MM.1S (cell line): ENCODE measurements around the gene IRS1.

Experiments used
- DNase-seq: peaks from one replicate; pipeline ENCODE4 v3.0.0-alpha.2; 2015
- H2AFZ ChIP-seq: fragments of 300-600 bp; sonication (generic); 2 replicates; pipeline ENCODE4 v1.6.0; 2016; ENCODE audit warnings: antibody characterized with exemption, low read length
- H3F3A ChIP-seq: fragments of 300-600 bp; sonication (generic); 2 replicates; pipeline ENCODE4 v1.6.1; 2016; ENCODE audit warnings: mild to moderate bottlenecking, antibody characterized with exemption, low read length, moderate library complexity, mixed read lengths; ENCODE audit not compliant: insufficient read depth
- H3K27ac ChIP-seq: fragments of 300-600 bp; sonication (generic); 2 replicates; pipeline ENCODE4 v1.5.1; 2016; ENCODE audit warnings: mild to moderate bottlenecking, low read length
- H3K27me3 ChIP-seq: fragments of 300-600 bp; sonication (generic); replicated peaks from 2 replicates; pipeline ENCODE4 v1.6.0; 2016; ENCODE audit warnings: low read length; ENCODE audit not compliant: insufficient read depth
- H3K36me3 ChIP-seq: fragments of 300-600 bp; sonication (generic); replicated peaks from 2 replicates; pipeline ENCODE4 v1.6.1; 2016; ENCODE audit warnings: mild to moderate bottlenecking, low read length, mixed read lengths; ENCODE audit not compliant: insufficient read depth
- H3K4me1 ChIP-seq: fragments of 300-600 bp; sonication (generic); 2 replicates; pipeline ENCODE4 v1.6.1; 2016; ENCODE audit warnings: low read length, mixed read lengths
- H3K4me2 ChIP-seq: fragments of 300-600 bp; sonication (generic); 2 replicates; pipeline ENCODE4 v1.6.0; 2016; ENCODE audit warnings: low read depth, low read length
- H3K4me3 ChIP-seq: fragments of 300-600 bp; sonication (generic); 2 replicates; pipeline ENCODE4 v1.5.1; 2016; ENCODE audit warnings: low read length, mixed read lengths
- H3K79me2 ChIP-seq: fragments of 300-600 bp; sonication (generic); 2 replicates; pipeline ENCODE4 v1.6.1; 2016; ENCODE audit warnings: mixed run types, low read length, mixed read lengths
- H3K9ac ChIP-seq: fragments of 300-600 bp; sonication (generic); 2 replicates; pipeline ENCODE4 v1.6.1; 2016; ENCODE audit warnings: low read length, mixed read lengths
- H3K9me2 ChIP-seq: fragments of 300-600 bp; sonication (generic); replicated peaks from 2 replicates; pipeline ENCODE4 v1.6.1; 2016; ENCODE audit warnings: mild to moderate bottlenecking, low read length, mixed read lengths; ENCODE audit not compliant: insufficient read depth
- H3K9me3 ChIP-seq: fragments of 300-600 bp; sonication (generic); replicated peaks from 2 replicates; pipeline ENCODE4 v1.6.1; 2016; ENCODE audit warnings: mild to moderate bottlenecking, low read length, mixed read lengths; ENCODE audit not compliant: insufficient read depth
- H4K20me1 ChIP-seq: fragments of 300-600 bp; sonication (generic); 2 replicates; pipeline ENCODE4 v1.6.1; 2016; ENCODE audit warnings: mild to moderate bottlenecking, low read length, moderate library complexity, mixed read lengths; ENCODE audit not compliant: insufficient read depth
- CTCF ChIP-seq: fragments of 300-600 bp; sonication (generic); IDR thresholded peaks from 2 replicates; pipeline ENCODE4 v1.5.1; 2016; ENCODE audit warnings: antibody characterized with exemption, low read length, mixed read lengths
- EZH2 ChIP-seq: fragments of 300-600 bp; sonication (generic); optimal IDR thresholded peaks from 2 replicates; pipeline ENCODE3; 2017; ENCODE audit warnings: low read depth, mild to moderate bottlenecking, antibody characterized with exemption, low read length, mixed read lengths
- EZH2phosphoT487 ChIP-seq: fragments of 300-600 bp; sonication (generic); IDR thresholded peaks from 2 replicates; pipeline ENCODE4 v1.6.1; 2018; ENCODE audit warnings: antibody characterized with exemption, low read length

IRS1 gene

GRCh38 chr2:226711606-226712296 lies 87.9 kb downstream of the IRS1 start:
- H4K20me1 ChIP-seq = no peaks in the 10 kb centered on the region
- TF ChIP-seq CTCF (no peak), EZH2phosphoT487 (no peak), EZH2 (no peak)

DNA sequence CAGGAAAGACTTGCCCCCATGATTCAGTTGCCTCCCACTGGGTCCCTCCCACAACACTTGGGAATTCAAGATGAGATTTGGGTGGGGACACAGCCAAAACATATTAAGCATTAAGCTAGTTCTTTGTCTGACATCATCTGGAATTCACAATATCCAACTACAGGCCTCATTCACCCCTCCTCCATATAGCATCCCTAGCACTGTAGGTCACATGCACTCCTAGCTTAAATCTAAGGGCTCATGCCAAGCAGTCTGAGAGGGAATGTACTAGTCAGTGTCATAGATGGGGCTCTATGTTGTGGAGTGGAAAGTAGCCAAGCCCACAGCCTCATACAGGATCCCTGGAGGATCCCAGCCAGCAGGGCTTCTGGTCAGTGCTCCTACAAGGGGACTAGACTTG lies 92.1 kb downstream of the IRS1 start:
- Histone ChIP-seq H3K4me2 (no peak overlapping the region), H3K79me2 (no peaks in the 10 kb centered on the region), H3F3A (no peaks in the 10 kb centered on the region), H3K9ac (no peak overlapping the region), H3K27me3 (no peaks in the 10 kb centered on the region), H3K27ac (no peak overlapping the region), H3K9me3 (no peaks in the 10 kb centered on the region), H3K9me2 (no peaks in the 10 kb centered on the region), H2AFZ (no peak overlapping the region), H3K36me3 (no peaks in the 10 kb centered on the region), H3K4me3 (no peak overlapping the region), H4K20me1 (no peaks in the 10 kb centered on the region), H3K4me1 (no peaks in the 10 kb centered on the region)
- no peak for TF ChIP-seq EZH2
- TF ChIP-seq CTCF = no peak
- TF ChIP-seq EZH2phosphoT487 = no peak
- no peak for DNase-seq

More at GRCh38 chr2:226711606-226712296, 87.9 kb downstream of the IRS1 start:
- no peaks in the 10 kb centered on the region for H3K79me2 ChIP-seq
- no peak overlapping the region for H3K9ac ChIP-seq
- no peaks in the 10 kb centered on the region for H3K9me2 ChIP-seq
- H3K4me1 ChIP-seq = peaks cover 10% of the 10 kb centered on the region
- no peaks in the 10 kb centered on the region for H3K36me3 ChIP-seq
- no peak overlapping the region for H3K4me3 ChIP-seq
- H3F3A ChIP-seq = 0 out of 2 replicates have a peak, but pooled peaks cover 4% of the 10 kb centered on the region
- H3K4me2 ChIP-seq = no peak overlapping the region
- H2AFZ ChIP-seq = no peak overlapping the region
- no peak for DNase-seq
- no peaks in the 10 kb centered on the region for H3K9me3 ChIP-seq
- H3K27me3 ChIP-seq = no peaks in the 10 kb centered on the region
- no peak overlapping the region for H3K27ac ChIP-seq

GRCh38 chr2:226705965-226706364 lies 93.7 kb downstream of the IRS1 start:
- Histone ChIP-seq H4K20me1 (no peaks in the 10 kb centered on the region), H3K27me3 (no peaks in the 10 kb centered on the region), H3K9me3 (no peaks in the 10 kb centered on the region), H3K9me2 (no peaks in the 10 kb centered on the region), H3K9ac (no peak overlapping the region), H3K79me2 (no peaks in the 10 kb centered on the region), H3F3A (no peaks in the 10 kb centered on the region), H3K4me2 (no peak overlapping the region), H3K36me3 (no peaks in the 10 kb centered on the region), H3K4me3 (no peak overlapping the region), H2AFZ (no peak overlapping the region), H3K4me1 (no peaks in the 10 kb centered on the region), H3K27ac (no peak overlapping the region)
- TF ChIP-seq EZH2phosphoT487 (no peak), CTCF (no peak), EZH2 (no peak)
- DNase-seq = no peak
